ENCODE data around the gene ZNF445.
"Not testable (repeated sequence)": the region's sequence is repeated elsewhere in the genome, so short reads cannot be mapped to it uniquely, and the experiment has no call there.

ZNF445 gene

GRCh38 chr3:44434834-44435510 lies 42.5 kb downstream of the ZNF445 start:
- no peak for DNase-seq (ENCODE audit: low spot score)

DNA sequence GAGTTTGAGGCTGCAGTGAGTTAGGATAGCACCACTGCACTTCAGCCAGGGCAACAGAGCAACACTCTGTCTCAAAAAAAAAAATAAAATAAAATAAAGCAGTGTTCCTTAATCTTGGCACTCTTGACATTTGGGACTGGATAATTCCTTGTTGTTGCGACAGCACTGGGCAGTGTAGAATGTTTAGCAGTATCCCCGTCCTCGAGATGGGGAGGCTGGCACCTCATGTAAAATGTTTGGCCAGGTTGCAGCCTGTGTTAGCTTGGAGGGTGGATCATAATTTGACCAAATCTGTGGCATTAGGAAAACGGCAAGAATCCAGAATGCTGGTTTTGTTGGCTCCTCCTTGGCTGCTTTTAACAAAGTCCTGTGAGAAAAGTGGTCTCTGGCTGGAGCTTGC lies 47.0 kb downstream of the ZNF445 start:
- DNase-seq (ENCODE audit: low spot score): no peak

DNA sequence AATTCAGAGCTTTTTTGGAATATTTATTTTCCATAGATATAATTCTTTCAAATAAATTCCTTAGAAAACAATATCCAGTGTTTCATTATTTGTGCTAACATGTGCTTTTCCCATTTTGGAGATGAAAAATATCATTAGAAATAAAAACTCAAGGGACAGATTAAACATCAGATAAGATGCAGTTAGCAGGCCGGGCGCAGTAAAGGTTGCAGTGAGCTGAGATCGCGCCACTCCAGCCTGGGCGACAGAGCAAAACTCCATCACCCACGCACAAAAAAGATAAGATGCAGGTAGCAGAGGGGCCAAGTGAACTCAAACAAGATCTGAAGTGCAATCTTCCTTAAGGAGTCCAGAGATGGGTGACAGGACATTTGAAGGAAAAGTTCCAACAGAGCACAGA lies 48.0 kb downstream of the ZNF445 start:
- no peak for DNase-seq (ENCODE audit: low spot score)

GRCh38 chr3:44428910-44429309 lies 48.6 kb downstream of the ZNF445 start:
- DNase-seq (ENCODE audit: low spot score): no peak

GRCh38 chr3:44427683-44428082 lies 49.8 kb downstream of the ZNF445 start:
- no peak for DNase-seq (ENCODE audit: low spot score)

- DNase-seq (ENCODE audit: low spot score): no peak
Measured at GRCh38 chr3:44424758-44425157, 52.7 kb downstream of the ZNF445 start.

DNA sequence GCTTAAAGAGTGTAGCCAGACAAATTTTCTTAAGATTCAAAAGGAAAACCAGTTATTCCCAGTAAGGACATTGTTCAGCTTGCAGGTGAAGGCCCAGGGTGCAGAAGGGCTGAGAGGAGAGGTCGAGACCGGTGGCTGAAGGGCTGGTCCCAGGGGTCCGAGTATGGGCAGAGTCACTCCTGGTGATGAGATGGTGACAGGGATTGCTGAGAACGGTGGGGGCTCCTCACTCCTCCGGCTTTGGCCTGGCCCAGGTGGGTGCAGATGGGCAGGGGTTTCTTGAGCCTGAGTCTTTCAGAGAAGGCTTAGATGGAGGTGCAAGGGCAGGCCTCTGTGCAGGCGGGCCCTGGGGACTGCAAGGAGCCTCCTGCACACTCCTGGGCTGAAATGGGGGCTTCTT lies 56.2 kb downstream of the ZNF445 start:
- DNase-seq (ENCODE audit: low spot score): no peak

- no peak for DNase-seq (ENCODE audit: low spot score)
Measured at GRCh38 chr3:44420676-44421075, 56.8 kb downstream of the ZNF445 start.

GRCh38 chr3:44419923-44420650 lies 57.4 kb downstream of the ZNF445 start:
- DNase-seq (ENCODE audit: low spot score): no peak

DNA sequence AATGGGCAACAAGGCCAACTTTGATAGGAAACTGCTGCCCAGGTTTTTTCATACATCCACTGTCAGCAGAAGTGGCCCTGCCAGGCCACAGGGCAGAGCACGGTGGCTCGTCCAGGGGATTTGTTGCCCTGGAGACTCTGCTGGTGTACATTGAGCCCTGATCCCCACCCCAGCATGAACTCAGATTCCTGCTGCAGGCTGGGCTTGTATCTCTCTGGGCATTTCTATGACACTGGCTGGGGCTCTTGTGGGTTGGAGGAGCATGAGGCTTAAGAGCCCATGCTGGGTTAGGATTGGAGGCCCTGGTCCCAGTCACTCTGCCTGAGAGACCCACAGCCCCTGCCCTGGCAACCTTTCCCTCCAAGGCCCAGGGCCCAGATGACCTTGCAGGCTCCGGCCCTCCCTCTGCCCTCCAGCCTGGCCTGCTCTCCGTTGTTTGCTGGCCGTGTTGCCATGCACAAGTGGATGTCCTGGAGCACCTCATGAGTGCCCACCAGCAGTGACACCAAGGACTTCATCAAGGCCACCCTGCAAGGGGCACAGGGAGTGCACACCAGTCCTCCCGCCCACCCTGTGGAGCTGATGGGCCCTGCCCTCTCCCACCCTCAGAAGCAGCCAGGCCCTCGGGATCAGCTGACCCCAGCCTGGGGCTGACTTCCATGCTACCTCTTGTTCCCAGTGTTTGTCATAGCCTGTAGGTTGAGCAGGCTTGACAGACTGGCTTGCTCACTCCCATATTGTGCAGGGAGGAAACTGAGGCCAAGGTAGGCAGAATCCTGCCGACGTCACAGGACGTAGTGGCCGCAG lies 58.2 kb downstream of the ZNF445 start:
- DNase-seq (ENCODE audit: low spot score): no peak

GRCh38 chr3:44418549-44418948 lies 58.9 kb downstream of the ZNF445 start:
- DNase-seq (ENCODE audit: low spot score): no peak

- DNase-seq (ENCODE audit: low spot score): not testable (repeated sequence)
Measured at GRCh38 chr3:44418118-44418517, 59.4 kb downstream of the ZNF445 start.

DNA sequence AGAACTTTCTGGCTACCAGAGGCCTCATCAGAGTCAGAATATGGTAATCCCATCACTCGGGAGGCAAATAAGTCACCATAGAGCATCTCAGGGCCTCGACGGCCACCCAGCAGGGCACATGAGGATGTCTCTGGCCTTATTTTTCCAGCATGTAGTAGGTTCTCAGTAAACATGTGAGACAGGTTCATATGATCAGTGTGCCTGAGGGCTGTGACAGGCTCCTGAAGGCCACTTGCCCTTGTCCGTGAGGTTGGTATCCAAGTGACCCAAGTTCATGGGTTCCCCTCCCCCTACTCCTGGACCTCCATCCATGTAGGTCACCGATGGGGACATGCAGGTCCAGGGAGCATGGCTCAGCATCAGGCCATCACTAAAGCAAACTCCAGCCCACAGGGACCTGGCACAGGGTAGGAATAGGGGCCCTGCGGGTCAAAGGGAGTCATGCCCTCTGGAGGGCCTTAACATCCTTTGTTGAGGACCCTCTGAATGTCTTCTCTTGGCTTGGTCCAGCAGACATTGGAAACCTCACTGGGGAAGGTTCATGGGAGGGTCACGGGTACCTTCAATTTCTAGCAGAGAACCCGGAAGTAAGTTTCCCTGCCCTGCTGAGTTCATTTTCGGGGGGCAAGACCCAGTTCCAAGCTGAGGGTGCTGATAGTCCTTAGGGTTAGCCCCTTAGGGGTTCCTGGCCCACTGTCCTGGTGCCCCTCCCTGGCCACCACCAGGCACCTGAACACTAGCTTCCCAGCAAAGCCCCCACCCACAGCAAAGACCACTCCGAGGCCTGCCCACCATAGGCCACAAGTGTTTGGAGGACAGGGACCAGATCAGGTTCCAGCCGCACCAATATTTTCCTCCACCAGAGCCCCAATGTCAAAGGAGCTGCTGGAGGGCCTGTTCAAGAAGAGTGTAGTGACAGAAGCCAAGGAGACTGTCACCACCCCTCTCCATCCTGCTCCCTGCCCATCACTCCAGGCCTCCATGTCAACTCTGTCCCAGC lies 61.1 kb downstream of the ZNF445 start:
- DNase-seq (ENCODE audit: low spot score): no peak

DNA sequence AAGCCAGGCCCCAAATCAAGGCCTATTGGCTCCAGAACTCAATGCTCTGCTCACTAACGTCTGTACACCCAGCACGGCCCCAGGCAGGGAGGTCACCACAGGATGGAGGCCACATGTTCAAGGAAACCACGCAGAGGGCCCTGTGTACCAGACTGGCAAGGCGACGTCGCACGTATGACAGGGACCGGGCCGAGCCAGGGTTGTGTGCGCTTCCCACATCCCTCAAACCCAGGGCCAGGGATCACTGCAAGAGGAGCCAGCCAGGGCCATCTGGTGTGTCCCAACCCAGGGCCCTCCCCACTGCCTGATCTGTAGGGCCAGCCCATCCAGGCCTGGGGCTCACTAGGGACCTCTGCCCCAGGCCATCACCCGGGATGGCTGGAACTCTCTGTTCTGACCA lies 62.0 kb downstream of the ZNF445 start:
- DNase-seq (ENCODE audit: low spot score): no peak

GRCh38 chr3:44414517-44415090 lies 62.9 kb downstream of the ZNF445 start:
- DNase-seq (ENCODE audit: low spot score): no peak

GRCh38 chr3:44412365-44412764 lies 65.1 kb downstream of the ZNF445 start:
- no peak for DNase-seq (ENCODE audit: low spot score)

DNA sequence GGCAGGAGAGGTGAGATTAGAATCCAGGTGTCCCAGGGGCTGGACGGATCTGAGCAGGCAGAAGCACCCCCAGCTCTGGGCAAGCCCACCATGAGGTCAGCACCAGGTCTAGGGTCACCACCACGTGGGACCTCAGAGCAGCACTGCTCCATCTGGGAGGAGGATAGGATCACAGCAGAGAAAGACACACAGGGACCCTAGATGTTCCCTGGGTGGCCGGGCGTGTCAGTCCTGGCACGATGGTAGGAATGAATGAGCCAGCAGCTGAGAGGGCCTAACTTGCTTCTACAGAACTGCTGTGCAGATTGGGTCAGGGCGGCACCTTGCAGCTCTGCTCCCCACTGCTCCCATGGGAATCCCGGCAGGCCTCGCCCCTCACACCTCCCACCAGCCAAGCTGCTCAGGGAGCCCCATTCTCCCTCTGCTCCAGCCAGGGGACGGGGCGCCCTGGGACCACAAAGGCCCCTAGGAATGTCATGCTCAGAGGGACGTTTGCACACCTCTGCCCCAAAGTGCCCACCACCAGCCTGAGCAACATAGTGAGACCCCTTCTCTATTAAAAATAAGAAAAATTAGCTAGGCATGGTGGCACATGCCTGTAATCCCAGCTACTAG lies 66.3 kb downstream of the ZNF445 start:
- DNase-seq (ENCODE audit: low spot score): no peak

GRCh38 chr3:44409640-44410410 lies 67.6 kb downstream of the ZNF445 start:
- DNase-seq (ENCODE audit: low spot score): no peak

DNA sequence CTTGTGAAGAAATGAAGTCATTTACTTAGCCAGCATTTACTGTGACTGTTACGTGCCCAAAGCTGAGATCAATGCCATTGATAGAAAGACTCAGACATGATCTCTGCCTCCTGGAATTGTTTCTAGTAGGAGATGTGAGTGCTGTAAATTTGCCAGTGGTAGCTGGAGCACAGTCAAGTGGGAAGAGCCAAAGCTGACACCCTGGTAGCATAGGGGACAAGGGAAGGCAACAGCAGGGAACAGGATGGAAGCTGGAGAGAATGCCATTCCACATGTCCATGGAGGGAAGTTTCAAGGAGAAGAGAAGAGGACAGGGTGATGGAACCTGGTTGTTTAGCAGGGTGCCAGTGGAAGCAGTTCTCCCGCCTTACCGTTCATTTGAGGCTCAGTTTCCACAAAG lies 74.9 kb downstream of the ZNF445 start:
- no peak for DNase-seq (ENCODE audit: low spot score)

- no peak for DNase-seq (ENCODE audit: low spot score)
Measured at GRCh38 chr3:44400771-44401170, 76.7 kb downstream of the ZNF445 start.

All from hepatic stellate cell (primary cell).